Measurements from ENCODE around the gene SLC11A2.
"Not testable (repeated sequence)": the region's sequence is repeated elsewhere in the genome, so short reads cannot be mapped to it uniquely, and the experiment has no call there.

The SLC11A2 gene

GRCh38 chr12:50947933-50948626 lies 78.1 kb downstream of the SLC11A2 start:
- DNase-seq (ENCODE audit: low read depth) = no peak

- DNase-seq (ENCODE audit: low read depth) = no peak
Measured at GRCh38 chr12:50937653-50938052, 88.5 kb downstream of the SLC11A2 start.

GRCh38 chr12:50936821-50937530 lies 89.2 kb downstream of the SLC11A2 start:
- no peak for DNase-seq (ENCODE audit: low read depth)

- DNase-seq (ENCODE audit: low read depth) = peak; percentile 37
Measured at GRCh38 chr12:50934981-50935807, 91.0 kb downstream of the SLC11A2 start.

GRCh38 chr12:50934371-50934851 lies 91.8 kb downstream of the SLC11A2 start:
- DNase-seq (ENCODE audit: low read depth) = peak; percentile 16

- DNase-seq (ENCODE audit: low read depth) = no peak
Measured at GRCh38 chr12:50933459-50934124, 92.6 kb downstream of the SLC11A2 start.

GRCh38 chr12:50932787-50933280 lies 93.3 kb downstream of the SLC11A2 start:
- DNase-seq (ENCODE audit: low read depth) = no peak

GRCh38 chr12:50930477-50930876 lies 95.7 kb downstream of the SLC11A2 start:
- DNase-seq (ENCODE audit: low read depth) = not testable (repeated sequence)

- no peak for DNase-seq (ENCODE audit: low read depth)
Measured at GRCh38 chr12:50929831-50930230, 96.4 kb downstream of the SLC11A2 start.
